Gastrocnemius medialis (tissue), 4 donors: ENCODE results near the gene GDPD5. TPM values are rescaled to one million over a fixed set of nuclear protein-coding genes. Genes with fewer than 3 reads are reported as not detected.
A peak's percentile ranks its signal among the peaks of the same experiment; 100 is the strongest.

Experiments used
- ATAC-seq, 2 donors: fragments of 150-250 bp; one replicate each; pipeline ENCODE4 v1.9.1; 2016
- DNase-seq, 2 donors: peaks; one replicate each; pipeline ENCODE4 v3.0.0-alpha.2; 2019
- H3K27ac ChIP-seq, 4 donors: fragments of 200-600 bp; sonication (generic); 1 replicate in 1 of 4; 2 replicates in 3 of 4; pipeline ENCODE4 v1.5.1; 2016 to 2018; ENCODE audit warnings: mild to moderate bottlenecking in 2 of 4, moderate library complexity in 1 of 4
- H3K27me3 ChIP-seq, 3 donors: fragments of 200-600 bp; sonication (generic) in 2 of 3; 1 replicate in 1 of 3; 2 replicates in 2 of 3; pipeline versions ENCODE4 v1.5.1 to v1.6.0; 2016 to 2019; ENCODE audit warnings: mild to moderate bottlenecking in 1 of 3, moderate library complexity in 1 of 3
- H3K36me3 ChIP-seq, 2 donors: fragments of 200-600 bp; sonication (generic) in 1 of 2; one replicate each; pipeline ENCODE4 v1.5.1; 2017 to 2018
- H3K4me1 ChIP-seq, 2 donors: fragments of 200-600 bp; sonication (generic) in 1 of 2; one replicate each; pipeline ENCODE4 v1.5.1; 2016 to 2017; ENCODE audit warnings: mild to moderate bottlenecking in 2 of 2
- H3K4me3 ChIP-seq, 4 donors: fragments of 200-600 bp; sonication (generic) in 3 of 4; 1 replicate in 1 of 4; 2 replicates in 3 of 4; pipeline ENCODE4 v1.5.1; 2016 to 2019; ENCODE audit warnings: mild to moderate bottlenecking in 2 of 4
- H3K9me3 ChIP-seq, 3 donors: fragments of 200-600 bp; sonication (generic) in 2 of 3; 1 replicate in 1 of 3; 2 replicates in 2 of 3; pipeline ENCODE4 v1.5.1; 2016 to 2019
- POLR2A ChIP-seq, 2 donors: fragments of 450-650 bp; IDR thresholded peaks; one replicate each; pipeline ENCODE4 v1.6.1; 2017; ENCODE audit warnings: antibody characterized with exemption in 2 of 2, mild to moderate bottlenecking in 2 of 2, moderate library complexity in 2 of 2
- in situ Hi-C, 4 donors: fragments of 200-750 bp; cut with MboI; loops; one replicate each; pipeline versions ENCODE4 v1.15.0 to v1.8.0; 2017; ENCODE audit warnings: low sequenced_read_pairs in 4 of 4
- intact Hi-C: fragments of 100-400 bp; cut with DNase I; formaldehyde crosslinking; loops from one replicate; pipeline ENCODE4 v1.15.1; 2023; ENCODE audit warnings: low total_unique reads
- total RNA-seq, 4 donors: library from RNA; depleted of rRNA; stranded (reverse); fragments of >200 nt; gene quantifications; one replicate each; pipeline versions ENCODE4 v1.1.0 to v1.2.3, GENCODE V29; 2016
- TF ChIP-seq, protein P1 (sequence below), 5 experiments: fragments of 450-650 bp in 3 of 5; fragments of 200-600 bp in 2 of 5; sonication (generic) in 2 of 5; IDR thresholded peaks in 4 of 5; conservative IDR thresholded peaks in 1 of 5; 1 replicate in 4 of 5; 2 replicates in 1 of 5; pipeline ENCODE4 v1.5.1; 2016 to 2019; ENCODE audit warnings: antibody characterized with exemption in 5 of 5, mild to moderate bottlenecking in 3 of 5, moderate library complexity in 3 of 5

The GDPD5 gene
- total RNA-seq, 4 donors from 2014 or later: 5.6 to 12.6 (median 11.2) TPM

DNA sequence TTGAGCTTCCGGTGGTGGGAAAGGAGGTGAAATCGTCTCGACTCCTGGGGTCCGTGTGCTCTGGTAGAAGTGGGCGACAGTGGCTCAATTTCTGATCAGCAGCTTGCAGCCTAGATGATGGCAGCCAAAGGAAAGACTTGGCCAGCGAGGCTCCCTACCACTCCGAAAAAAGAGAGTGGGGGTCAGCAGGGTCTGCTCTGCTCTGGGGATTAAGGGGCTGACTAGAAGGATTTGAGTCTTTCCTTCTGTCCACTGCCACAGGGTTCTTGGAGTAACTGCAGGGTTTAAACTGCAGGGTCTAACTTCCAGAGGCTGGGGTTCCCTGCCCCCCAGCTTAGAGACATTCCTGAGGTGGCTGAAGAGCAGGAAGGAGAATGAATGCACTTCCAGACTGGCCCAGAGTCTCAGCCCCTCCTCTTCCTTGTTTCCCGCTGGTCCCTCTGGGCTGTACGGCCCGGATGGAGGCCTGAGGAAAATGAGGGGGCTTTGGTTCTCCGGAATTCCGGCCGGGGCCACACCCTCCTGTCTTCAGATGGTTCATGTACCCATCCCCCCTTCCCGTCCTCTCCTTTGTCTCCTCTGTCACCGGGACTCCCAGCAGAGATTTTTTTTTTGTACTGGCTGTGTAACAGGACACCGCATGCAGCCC, 37.2 kb upstream of the GDPD5 start:
- TF ChIP-seq, protein P1, sequence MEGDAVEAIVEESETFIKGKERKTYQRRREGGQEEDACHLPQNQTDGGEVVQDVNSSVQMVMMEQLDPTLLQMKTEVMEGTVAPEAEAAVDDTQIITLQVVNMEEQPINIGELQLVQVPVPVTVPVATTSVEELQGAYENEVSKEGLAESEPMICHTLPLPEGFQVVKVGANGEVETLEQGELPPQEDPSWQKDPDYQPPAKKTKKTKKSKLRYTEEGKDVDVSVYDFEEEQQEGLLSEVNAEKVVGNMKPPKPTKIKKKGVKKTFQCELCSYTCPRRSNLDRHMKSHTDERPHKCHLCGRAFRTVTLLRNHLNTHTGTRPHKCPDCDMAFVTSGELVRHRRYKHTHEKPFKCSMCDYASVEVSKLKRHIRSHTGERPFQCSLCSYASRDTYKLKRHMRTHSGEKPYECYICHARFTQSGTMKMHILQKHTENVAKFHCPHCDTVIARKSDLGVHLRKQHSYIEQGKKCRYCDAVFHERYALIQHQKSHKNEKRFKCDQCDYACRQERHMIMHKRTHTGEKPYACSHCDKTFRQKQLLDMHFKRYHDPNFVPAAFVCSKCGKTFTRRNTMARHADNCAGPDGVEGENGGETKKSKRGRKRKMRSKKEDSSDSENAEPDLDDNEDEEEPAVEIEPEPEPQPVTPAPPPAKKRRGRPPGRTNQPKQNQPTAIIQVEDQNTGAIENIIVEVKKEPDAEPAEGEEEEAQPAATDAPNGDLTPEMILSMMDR (IDR thresholded peaks at IDR 0.05 in 4 of 5, conservative IDR thresholded peaks at IDR 0.05 in 1 of 5): no peak
- no peak for TF ChIP-seq POLR2A (IDR thresholded peaks at IDR 0.05)
- Histone ChIP-seq H3K27me3 (no peaks in the 10 kb centered on the region), H3K9me3 (no peaks in the 10 kb centered on the region), H3K36me3 (peaks cover 0 to 14% of the 10 kb centered on the region in 2 donors), H3K4me1 (peaks cover 50 to 66% of the 10 kb centered on the region in 2 donors), H3K4me3 (peak overlapping the region; percentile 90 to 98 (median 96)), H3K27ac (peak overlapping the region; percentile 95 to 100 (median 99))
- intact Hi-C loops: no loop called here
- in situ Hi-C loops: no loop called here
- no peak for DNase-seq
- peak in 1 of 2 donors; percentile 33 for ATAC-seq

DNA sequence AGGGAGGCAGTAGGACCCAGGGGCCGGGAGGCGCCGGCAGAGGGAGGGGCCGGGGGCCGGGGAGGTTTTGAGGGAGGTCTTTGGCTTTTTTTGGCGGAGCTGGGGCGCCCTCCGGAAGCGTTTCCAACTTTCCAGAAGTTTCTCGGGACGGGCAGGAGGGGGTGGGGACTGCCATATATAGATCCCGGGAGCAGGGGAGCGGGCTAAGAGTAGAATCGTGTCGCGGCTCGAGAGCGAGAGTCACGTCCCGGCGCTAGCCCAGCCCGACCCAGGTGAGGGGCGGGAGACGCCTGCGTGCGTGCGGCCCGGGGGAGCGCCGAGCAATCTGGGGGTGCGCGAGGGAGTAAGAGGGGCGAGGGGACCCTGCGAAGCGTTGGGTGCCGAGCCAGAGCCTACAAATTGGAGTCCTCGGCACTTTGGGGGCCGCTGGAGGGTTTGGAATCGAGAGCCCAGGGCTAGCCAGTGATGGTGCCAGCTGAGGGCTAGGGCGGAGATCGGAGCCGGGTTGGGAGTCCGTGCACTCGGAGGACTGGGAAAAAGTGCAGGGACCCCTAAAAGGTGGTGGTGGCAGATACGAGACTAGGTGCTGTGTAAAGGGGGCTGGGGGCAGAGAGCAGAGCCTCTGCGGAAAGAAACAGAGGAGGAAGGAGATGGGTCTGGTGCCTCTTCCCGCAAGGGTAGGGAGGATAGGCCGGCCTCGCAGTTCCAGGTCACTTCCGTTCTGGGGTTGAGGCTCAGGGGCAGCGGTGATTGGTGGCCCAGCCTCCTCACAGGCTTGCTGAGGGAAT, 36.5 kb upstream of the GDPD5 start, which contains the start of gene SERPINH1:
TSS of gene SERPINH1 (plus strand) at position 206 of the 788 bp plus-strand sequence. CDS start 4,097 bp downstream, outside the sequence.
- intact Hi-C loops (no loop called here), in situ Hi-C loops (no loop called here)
- Histone ChIP-seq H3K27ac (peak within 1 kb of the TSS; percentile 95 to 100 (median 99)), H3K9me3 (no peaks in the 10 kb centered on the region), H3K4me1 (peaks cover 56 to 64% of the 10 kb centered on the region in 2 donors), H3K27me3 (no peaks in the 10 kb centered on the region), H3K36me3 (peaks cover 0 to 7% of the 10 kb centered on the region in 2 donors), H3K4me3 (peak within 1 kb of the TSS; percentile 90 to 98 (median 96))
- TF ChIP-seq, protein P1 (IDR thresholded peaks at IDR 0.05 in 4 of 5, conservative IDR thresholded peaks at IDR 0.05 in 1 of 5): no peak
- TF ChIP-seq POLR2A (IDR thresholded peaks at IDR 0.05): peak; percentile 73 to 83
- peak; percentile 87 to 89 for ATAC-seq
- peak; percentile 85 to 86 for DNase-seq

DNA sequence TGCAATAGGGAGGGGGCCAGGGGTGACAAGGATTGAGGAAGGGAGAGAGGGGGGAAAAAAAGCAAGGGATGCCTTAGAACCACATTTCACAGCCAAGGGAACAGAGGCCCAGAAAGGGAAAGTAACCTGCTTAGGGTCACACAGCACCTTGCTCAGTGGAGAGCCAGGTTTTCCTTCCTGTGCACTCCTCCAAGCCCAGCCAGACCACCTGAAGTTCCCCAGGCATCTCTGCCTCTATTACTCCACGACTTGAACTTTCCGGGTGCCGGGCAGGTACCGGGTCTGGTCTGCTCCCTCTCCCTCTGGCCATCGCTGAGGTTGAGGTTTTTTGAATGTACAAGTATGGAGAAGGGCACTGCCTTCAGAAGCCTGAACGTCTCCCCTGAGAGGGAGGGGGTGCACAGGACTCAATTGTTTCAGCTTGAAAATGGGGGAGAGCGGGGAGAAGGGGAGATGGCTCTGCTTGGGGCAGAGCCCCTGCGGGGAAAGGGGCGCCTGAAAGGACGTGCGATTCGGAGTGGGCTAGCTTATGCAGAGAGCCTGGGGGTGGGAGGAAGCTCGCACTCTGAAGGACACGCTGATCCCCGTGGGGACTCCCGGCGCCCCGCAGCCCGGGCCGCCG, 35.8 kb upstream of the GDPD5 start:
- peaks cover 56 to 58% of the 10 kb centered on the region in 2 donors for H3K4me1 ChIP-seq
- ATAC-seq: no peak
- in situ Hi-C loops: no loop called here

DNA sequence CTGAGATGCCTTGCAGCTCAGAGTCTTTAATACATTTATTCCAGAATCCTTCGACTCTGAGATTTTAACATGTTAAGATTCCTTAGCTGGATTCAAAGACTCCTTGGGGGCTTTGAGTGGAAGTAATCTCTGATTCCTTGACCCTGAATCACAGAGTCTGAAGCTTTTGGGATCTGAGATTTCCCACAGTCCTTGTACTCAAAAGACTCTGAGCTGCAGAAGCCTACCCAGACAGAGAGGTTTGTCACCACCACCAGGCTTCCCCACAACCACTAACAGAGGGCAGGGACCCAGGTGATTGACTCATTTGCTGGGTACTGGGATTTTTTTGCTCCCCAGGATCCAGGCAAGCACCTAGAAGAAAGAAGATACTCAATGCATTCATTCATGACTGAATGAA, 34.9 kb upstream of the GDPD5 start:
- Histone ChIP-seq H3K27me3 (no peaks in the 10 kb centered on the region), H3K4me1 (peaks cover 49 to 50% of the 10 kb centered on the region in 2 donors), H3K9me3 (no peaks in the 10 kb centered on the region), H3K27ac (peak overlapping the region; percentile 95 to 100 (median 99)), H3K36me3 (no peaks in the 10 kb centered on the region), H3K4me3 (no peak overlapping the region)
- intact Hi-C loops: no loop called here
- no peak for ATAC-seq
- DNase-seq: no peak
- in situ Hi-C loops: no loop called here
- TF ChIP-seq, protein P1 (IDR thresholded peaks at IDR 0.05 in 4 of 5, conservative IDR thresholded peaks at IDR 0.05 in 1 of 5): no peak
- TF ChIP-seq POLR2A (IDR thresholded peaks at IDR 0.05): no peak

More for the DNA sequence above, 35.8 kb upstream of the GDPD5 start:
- TF ChIP-seq, protein P1 (IDR thresholded peaks at IDR 0.05 in 4 of 5, conservative IDR thresholded peaks at IDR 0.05 in 1 of 5): no peak
- no peak for TF ChIP-seq POLR2A (IDR thresholded peaks at IDR 0.05)
- no peaks in the 10 kb centered on the region for H3K9me3 ChIP-seq
- intact Hi-C loops: no loop called here
- H3K27ac ChIP-seq: peak overlapping the region; percentile 95 to 100 (median 99)
- DNase-seq: no peak
- peak overlapping the region; percentile 90 to 98 (median 96) for H3K4me3 ChIP-seq
- no peaks in the 10 kb centered on the region for H3K27me3 ChIP-seq
- H3K36me3 ChIP-seq: no peaks in the 10 kb centered on the region
